HG02798 (cell line): Measurements from ENCODE around the gene TMEM19.
A peak's percentile ranks its signal among the peaks of the same experiment; 100 is the strongest.

Experiments
- ATAC-seq: cut with Tn5 transposase; IDR thresholded peaks from one replicate; pipeline ENCODE4 v1.9.1; 2021; ENCODE audit warnings: mild to moderate bottlenecking; ENCODE audit not compliant: unreplicated experiment, poor library complexity

Gene TMEM19

DNA sequence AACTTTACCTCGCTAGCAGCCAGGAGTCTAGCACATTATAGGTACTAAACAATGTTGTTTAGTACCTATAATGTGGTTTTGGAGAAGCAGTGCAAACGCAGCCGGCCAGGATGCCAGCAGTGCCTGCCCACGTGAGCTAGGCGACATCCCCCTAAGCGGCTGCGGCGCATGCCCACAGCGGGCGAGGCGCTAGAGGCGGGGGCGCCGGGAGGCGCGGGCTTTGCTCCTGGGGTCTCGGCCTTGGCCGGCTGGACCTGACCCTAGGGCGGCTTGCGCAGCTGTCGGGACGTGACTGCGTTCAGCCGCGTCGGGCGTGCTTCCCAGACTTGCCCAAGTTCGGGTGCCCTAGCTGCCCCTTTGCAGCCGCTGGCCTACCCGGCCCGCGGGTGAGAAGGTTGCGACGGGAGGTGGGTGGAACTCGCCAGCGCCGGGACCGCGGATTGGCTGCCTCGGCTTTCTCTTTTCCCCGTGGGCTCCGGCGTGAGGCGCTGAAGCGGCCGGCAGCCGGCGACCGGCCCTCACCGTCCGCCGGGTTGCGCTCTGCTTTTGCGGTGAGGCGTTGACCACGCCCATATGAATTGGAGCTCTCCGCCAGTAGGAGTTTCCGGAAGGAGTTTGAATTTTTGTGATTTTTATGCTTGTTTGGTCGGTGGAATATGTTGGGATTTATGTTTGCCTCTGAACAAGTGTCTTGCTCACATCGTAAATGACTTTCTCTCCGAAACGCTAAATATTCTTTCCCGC is at the start of gene TMEM19:
TSS of gene TMEM19 (plus strand) at position 169 of the 744 bp plus-strand sequence. CDS start 599 bp downstream, outside the sequence.
- peak; percentile 93 for ATAC-seq

GRCh38 chr12:71636704-71637115 is 49.2 kb upstream of the TMEM19 start:
- no peak for ATAC-seq

DNA sequence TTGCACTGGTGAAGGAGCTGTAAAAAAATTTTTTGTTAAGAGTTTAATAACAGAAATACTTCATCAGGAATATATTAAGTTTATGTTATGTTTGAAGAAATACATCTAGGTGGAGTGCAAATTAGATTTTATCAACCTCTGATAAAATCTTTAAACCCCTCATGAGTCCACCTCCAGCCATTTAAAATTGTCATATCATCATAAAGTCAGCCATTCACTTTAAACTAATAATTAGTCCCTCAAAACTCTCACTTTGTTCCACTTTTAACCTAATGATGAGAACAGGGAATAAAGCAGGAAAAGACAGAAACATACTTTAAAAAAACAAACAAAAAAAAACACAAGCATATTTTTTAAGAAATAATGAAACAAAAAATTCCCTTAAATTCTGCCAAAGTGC is 47.4 kb upstream of the TMEM19 start:
- no peak for ATAC-seq

GRCh38 chr12:71639341-71639760 is 46.5 kb upstream of the TMEM19 start:
- peak; percentile 55 for ATAC-seq

GRCh38 chr12:71640316-71640715 is 45.6 kb upstream of the TMEM19 start:
- no peak for ATAC-seq

GRCh38 chr12:71641390-71641789 is 44.5 kb upstream of the TMEM19 start:
- ATAC-seq = no peak

- no peak for ATAC-seq
Measured at GRCh38 chr12:71642264-71642663, 43.6 kb upstream of the TMEM19 start.

DNA sequence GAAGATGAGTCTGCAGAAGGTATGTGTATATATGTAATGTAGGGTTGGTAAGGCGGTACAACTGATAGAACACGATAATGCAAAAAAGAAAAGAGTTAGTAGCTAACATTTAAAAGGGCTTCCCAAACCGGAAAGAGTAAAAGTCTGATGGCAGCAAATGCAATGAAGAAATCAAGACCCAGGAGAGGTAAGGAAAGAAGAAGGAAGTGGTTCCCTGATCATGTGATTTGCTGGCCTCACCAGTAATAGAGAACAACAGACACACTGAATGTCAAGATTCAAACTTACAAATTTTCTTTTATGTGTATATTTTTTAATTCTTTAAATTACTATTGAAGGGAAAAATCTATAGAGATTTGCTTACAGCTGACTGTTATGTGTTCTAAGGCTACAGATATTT is 40.6 kb upstream of the TMEM19 start:
- ATAC-seq = no peak

DNA sequence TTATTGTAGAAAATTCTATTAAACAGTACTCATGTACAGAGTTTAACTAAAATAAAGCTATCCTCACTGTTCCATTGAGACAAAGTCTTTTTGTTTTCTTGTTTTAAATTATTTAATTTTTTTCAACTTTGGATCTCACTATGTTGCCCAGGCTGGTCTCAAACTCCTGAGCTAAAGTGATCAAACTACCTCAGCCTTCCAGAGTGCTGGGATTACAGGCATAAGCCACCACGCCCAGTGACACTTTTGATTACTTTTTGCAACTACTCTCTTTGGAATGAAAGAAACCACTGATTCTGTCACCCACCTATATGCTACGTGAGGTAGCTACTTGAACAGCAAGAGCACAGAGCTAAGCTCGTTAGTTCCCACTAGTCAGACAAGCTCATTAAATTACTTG is 39.4 kb upstream of the TMEM19 start:
- no peak for ATAC-seq

- no peak for ATAC-seq
Measured at GRCh38 chr12:71648537-71648936, 37.3 kb upstream of the TMEM19 start.

DNA sequence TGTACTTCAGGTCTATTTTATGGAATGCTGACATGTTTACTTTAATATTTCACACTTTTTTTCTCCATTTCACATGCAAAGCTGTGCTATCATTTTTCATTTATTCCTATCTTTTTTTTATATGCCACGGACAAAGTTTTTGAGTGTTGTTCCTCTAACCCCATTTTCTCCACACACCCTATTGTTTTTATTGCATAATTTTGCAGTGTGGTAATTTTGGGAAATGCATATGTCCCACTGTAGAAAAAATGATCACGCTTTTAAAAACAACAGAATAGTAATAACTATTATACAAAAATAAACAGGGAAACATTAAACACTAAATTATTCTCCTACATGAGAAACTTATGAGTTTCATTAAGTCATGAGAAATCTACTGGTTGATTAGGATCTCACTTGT is 36.5 kb upstream of the TMEM19 start:
- no peak for ATAC-seq

GRCh38 chr12:71652656-71653055 is 33.2 kb upstream of the TMEM19 start:
- no peak for ATAC-seq

DNA sequence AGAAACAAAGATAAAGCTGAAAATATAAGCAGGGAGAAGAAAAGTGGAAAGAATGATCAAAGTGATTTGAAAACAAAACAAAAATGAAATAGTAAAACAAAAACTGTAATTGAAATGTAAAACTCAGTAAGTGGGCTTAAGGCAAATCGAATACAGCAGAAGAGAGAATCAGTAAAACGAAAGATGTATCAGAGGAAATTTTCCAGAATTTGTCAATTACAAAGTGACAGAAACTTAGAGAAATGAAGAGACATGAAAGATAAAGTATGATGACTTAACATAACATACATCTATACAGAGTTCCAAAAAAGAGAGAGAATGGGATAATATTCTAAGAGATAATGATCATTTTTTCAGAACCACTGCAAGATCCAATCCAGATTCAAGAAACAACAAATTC is 32.7 kb upstream of the TMEM19 start:
- no peak for ATAC-seq

GRCh38 chr12:71654200-71654599 is 31.7 kb upstream of the TMEM19 start:
- no peak for ATAC-seq

DNA sequence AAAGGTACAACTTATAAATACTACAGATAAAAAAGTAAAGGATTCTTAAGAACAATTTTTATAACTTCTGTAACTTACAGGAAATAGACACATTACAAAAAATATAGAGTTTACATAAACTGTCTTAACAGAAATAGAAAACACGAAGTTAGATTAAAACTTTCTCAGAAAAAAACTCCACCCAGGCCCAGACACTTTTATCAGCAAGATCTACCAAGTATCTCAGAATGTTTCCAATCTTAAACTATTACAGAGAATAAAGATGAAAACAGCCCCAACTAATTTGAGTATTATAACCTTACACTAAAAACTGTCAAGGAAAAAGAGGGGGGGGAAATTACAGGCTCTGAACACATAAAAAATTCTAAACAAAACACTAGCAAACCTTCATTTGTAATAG is 30.4 kb upstream of the TMEM19 start:
- ATAC-seq = no peak

GRCh38 chr12:71655907-71656306 is 30.0 kb upstream of the TMEM19 start:
- no peak for ATAC-seq

DNA sequence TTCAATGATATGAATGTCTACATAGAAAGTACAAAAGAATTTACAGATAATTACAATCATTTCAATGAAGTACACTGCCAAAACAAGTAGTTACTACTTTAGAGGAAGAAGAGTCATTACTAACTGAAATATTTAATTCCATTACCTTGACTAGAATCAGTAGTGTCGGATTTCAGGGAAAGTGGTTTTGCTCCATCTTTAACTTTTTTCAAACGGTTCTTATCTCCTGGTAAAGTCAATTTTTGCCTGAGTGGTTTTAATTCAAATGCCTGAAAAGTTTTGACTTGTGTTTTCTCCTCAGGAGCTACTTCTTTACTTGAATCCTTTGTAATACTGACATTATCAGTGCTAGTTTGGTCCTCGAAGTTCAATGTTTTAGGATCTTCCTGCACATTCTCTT is 29.1 kb upstream of the TMEM19 start:
- ATAC-seq = no peak

DNA sequence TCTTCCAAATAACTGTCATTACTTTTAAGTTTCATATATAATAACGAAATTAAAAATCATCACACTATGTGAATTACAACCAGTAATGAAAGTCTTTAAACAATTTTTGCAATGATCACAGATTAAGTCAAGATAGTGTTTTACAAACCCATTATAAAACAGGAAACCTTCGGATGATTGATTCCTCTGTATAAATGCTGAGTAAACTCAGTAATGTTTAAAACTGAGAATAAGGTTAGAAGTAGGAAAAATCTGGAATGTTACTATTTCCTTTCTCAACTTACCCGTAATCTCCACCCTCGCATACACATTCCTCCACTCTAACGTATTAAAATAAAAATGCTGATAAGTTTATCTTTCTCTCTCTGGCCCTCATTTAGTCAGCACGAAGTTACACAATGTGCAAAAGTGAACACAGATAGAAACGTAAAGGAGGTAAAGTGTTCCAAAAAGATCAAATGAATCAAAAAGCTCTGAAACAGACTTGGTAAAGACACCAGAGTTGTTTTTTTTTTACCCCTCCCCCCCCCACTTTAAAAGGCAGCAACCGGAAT is 23.8 kb upstream of the TMEM19 start:
- no peak for ATAC-seq

DNA sequence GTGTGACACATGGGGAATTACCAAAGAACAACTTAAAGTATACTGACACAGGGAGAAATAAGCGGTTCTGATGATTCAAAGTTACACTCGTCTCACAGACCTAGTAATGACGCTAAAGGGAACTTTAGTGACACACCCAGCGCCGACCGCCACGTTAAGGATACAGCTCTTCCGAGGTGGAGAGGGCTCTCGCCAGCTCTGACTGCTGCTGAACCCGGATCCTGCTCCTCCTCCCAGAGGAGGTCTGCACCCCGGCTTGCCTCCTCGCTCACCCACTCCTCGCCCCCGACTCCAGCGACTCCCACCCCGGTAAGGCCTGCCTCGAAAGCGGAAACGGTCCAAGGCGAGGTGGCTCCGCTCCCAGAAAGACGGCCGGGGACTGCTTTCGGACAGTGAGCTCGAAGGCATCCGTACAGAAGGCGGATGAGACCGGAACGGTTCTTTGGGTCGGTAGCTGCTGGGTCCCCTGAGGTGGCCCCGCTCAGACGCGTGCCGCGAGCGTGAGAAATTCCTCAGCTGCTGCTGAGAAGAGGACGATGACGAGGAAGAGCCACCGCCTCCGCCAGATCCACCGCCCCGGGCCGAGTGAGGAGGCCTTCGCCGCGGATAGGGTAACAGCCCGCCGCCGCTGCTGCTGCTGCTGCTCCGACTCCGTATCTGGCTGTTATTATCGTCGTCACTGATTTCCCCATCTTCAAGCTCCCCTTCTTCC is 22.9 kb upstream of the TMEM19 start:
- ATAC-seq = peak; percentile 19

- ATAC-seq = peak; percentile 93
Measured at GRCh38 chr12:71663561-71664410, 22.1 kb upstream of the TMEM19 start, which contains the start of the genes THAP2 and ZFC3H1. Gene THAP2 (plus strand): TSS chr12:71664301. CDS start chr12:71664510, 209 bp downstream. Gene ZFC3H1 (minus strand): TSS chr12:71663848. CDS start chr12:71663610, 238 bp downstream.
